AG04450 (cell line): Measurements from ENCODE around the gene FGF13. TPM values are rescaled to one million over a fixed set of nuclear protein-coding genes. Genes with fewer than 3 reads are reported as not detected.

ENCODE experiments used
- CTCF ChIA-PET: fragments of 300-600, 350-600 bp; formaldehyde crosslinking; extraction: SDS; loops from one replicate; lab custom pipeline; 2022; ENCODE audit warnings: antibody characterized with exemption, inconsistent platforms; lab: Charles Lee
- POLR2A ChIA-PET: fragments of 350-600 bp; formaldehyde crosslinking; extraction: SDS; loops from one replicate; lab custom pipeline; 2021; ENCODE audit warnings: antibody characterized with exemption, inconsistent platforms; lab: Yijun Ruan, JAX
- DNase-seq: peaks from one replicate; pipeline ENCODE4 v3.0.0-alpha.2; 2011; ENCODE audit warnings: low read depth, low spot score
- H3K27ac ChIP-seq: one replicate; pipeline ENCODE4 v1.5.1; 2012; ENCODE audit warnings: low read depth, low read length, control low read depth
- H3K27me3 ChIP-seq: one replicate; pipeline ENCODE4 v1.6.0; 2012; ENCODE audit warnings: low read length; ENCODE audit not compliant: control insufficient read depth, insufficient read depth
- H3K4me3 ChIP-seq: 2 replicates; pipeline ENCODE4 v1.5.1; 2011; ENCODE audit warnings: mild to moderate bottlenecking, low read depth, low read length, control low read depth
- H3K9me3 ChIP-seq: 2 replicates; pipeline ENCODE4 v1.5.1; 2012; ENCODE audit warnings: low read length; ENCODE audit not compliant: control insufficient read depth, insufficient read depth
- CTCF ChIP-seq: IDR thresholded peaks from 2 replicates; pipeline ENCODE4 v1.5.1; 2011; ENCODE audit warnings: low read depth, low read length, control low read depth, inconsistent platforms
- polyA plus RNA-seq: library from polyadenylated mRNA; depleted of rRNA; stranded (reverse); fragments of >200 nt; gene quantifications from 2 replicates; pipeline ENCODE4 v1.2.3, GENCODE V29; 2011
- small RNA-seq: library from RNA; depleted of rRNA; stranded (forward); fragments of <200 nt; gene quantifications from one replicate; pipeline ENCODE3, GENCODE V24; 2012; ENCODE audit warnings: low read depth; ENCODE audit not compliant: insufficient read length

Gene FGF13
- polyA plus RNA-seq, 1 experiment = 0.15 TPM

GRCh38 chrX:138648568-138648967, 62.9 kb downstream of the FGF13 start:
- ChIA-PET CTCF (no interaction called here), POLR2A (no interaction called here)
- no peak overlapping the region for H3K4me3 ChIP-seq
- no peaks in the 10 kb centered on the region for H3K27me3 ChIP-seq
- no peak for DNase-seq
- H3K9me3 ChIP-seq = no peaks in the 10 kb centered on the region
- no peak for TF ChIP-seq CTCF
- no peak overlapping the region for H3K27ac ChIP-seq

GRCh38 chrX:138638996-138639395, 72.5 kb downstream of the FGF13 start:
- no peak overlapping the region for H3K27ac ChIP-seq
- no peak overlapping the region for H3K4me3 ChIP-seq
- CTCF ChIA-PET = no interaction called here
- DNase-seq = no peak
- no peaks in the 10 kb centered on the region for H3K27me3 ChIP-seq
- POLR2A ChIA-PET = no interaction called here
- TF ChIP-seq CTCF = no peak
- H3K9me3 ChIP-seq = no peaks in the 10 kb centered on the region; the same call in 1 of the 2 replicates

Small RNAs within 50 kb of the gene (small RNA-seq; reads per million reads assigned to genes)
- gene AL031386.1 (not detected), gene MIR504 (not detected)
